Endodermal cell (in vitro differentiated cells): Measurements from ENCODE around the gene ADGRB3. TPM values are rescaled to one million over a fixed set of nuclear protein-coding genes. Genes with fewer than 3 reads are reported as not detected.

Experiments used
- DNase-seq: peaks from one replicate; pipeline ENCODE4 v3.0.0-alpha.2; 2017
- H3K27ac ChIP-seq: 2 replicates; pipeline ENCODE4 v1.5.1; 2013; ENCODE audit warnings: mild to moderate bottlenecking, low read depth, low read length, moderate library complexity
- H3K27me3 ChIP-seq: 2 replicates; pipeline ENCODE4 v1.6.1; 2013; ENCODE audit warnings: mild to moderate bottlenecking, low read length, moderate library complexity; ENCODE audit not compliant: insufficient read depth, control insufficient read depth, poor library complexity, severe bottlenecking
- H3K36me3 ChIP-seq: 2 replicates; pipeline ENCODE4 v1.7.0; 2013; ENCODE audit warnings: mild to moderate bottlenecking, low read length, moderate library complexity; ENCODE audit not compliant: control insufficient read depth, insufficient read depth
- H3K4me1 ChIP-seq: one replicate; pipeline ENCODE4 v1.7.0; 2013; ENCODE audit warnings: low read length; ENCODE audit not compliant: control insufficient read depth, insufficient read depth
- H3K4me3 ChIP-seq: 2 replicates; pipeline ENCODE4 v1.5.1; 2013; ENCODE audit warnings: mild to moderate bottlenecking, low read length, moderate library complexity
- H3K9ac ChIP-seq: 2 replicates; pipeline ENCODE4 v1.6.1; 2013; ENCODE audit warnings: mild to moderate bottlenecking, low read length, moderate library complexity; ENCODE audit not compliant: poor library complexity, severe bottlenecking; ENCODE audit errors: extremely low read depth
- H3K9me3 ChIP-seq: 2 replicates; pipeline ENCODE4 v1.6.1; 2013; ENCODE audit warnings: mild to moderate bottlenecking, low read length, moderate library complexity; ENCODE audit not compliant: control insufficient read depth
- H3K27ac Mint-ChIP-seq: 2 replicates; pipeline ENCODE4 v1.8.0; 2020; ENCODE audit warnings: mixed read lengths
- H3K27me3 Mint-ChIP-seq: 2 replicates; pipeline ENCODE4 v1.8.0; 2021; ENCODE audit warnings: mild to moderate bottlenecking, mixed read lengths; ENCODE audit not compliant: insufficient read depth
- H3K36me3 Mint-ChIP-seq: 2 replicates; pipeline ENCODE4 v1.8.0; 2020; ENCODE audit warnings: low read depth, mixed read lengths
- H3K4me1 Mint-ChIP-seq: 2 replicates; pipeline ENCODE4 v1.8.0; 2020; ENCODE audit warnings: mixed read lengths
- H3K4me3 Mint-ChIP-seq: 2 replicates; pipeline ENCODE4 v1.8.0; 2020; ENCODE audit warnings: mild to moderate bottlenecking, moderate library complexity, mixed read lengths
- H3K9me3 Mint-ChIP-seq: 2 replicates; pipeline ENCODE4 v1.8.0; 2020; ENCODE audit warnings: mild to moderate bottlenecking, mixed read lengths
- WGBS, 2 experiments: methylation state at CpG; one replicate each; pipeline versions ENCODE4 v1.1.5 to v1.1.7; 2013; ENCODE audit warnings: missing lambda C conversion rate in 2 of 2, mixed read lengths in 1 of 2; ENCODE audit not compliant: insufficient coverage in 1 of 2, insufficient read length in 1 of 2; 5-methylcytosine and 5-hydroxymethylcytosine counted together
- total RNA-seq, 2 donors: library from RNA; stranded (reverse); fragmentation: NEBNext Ultra II Directional in 1 of 2; extraction: Animal tissue kit (Norgen Biotek cat#: 25700) in 1 of 2; gene quantifications; 2 replicates in 1 of 2; 3 replicates in 1 of 2; pipeline ENCODE4 v1.2.1, GENCODE V29; 2021
- TF ChIP-seq, protein P1 (sequence below): fragments of 200-600 bp; sonication (generic); conservative IDR thresholded peaks from 2 replicates; pipeline ENCODE4 v1.5.0; 2021; ENCODE audit warnings: antibody characterized with exemption, mild to moderate bottlenecking

The ADGRB3 gene
- total RNA-seq, 2 donors from 2014 or later = 0.33 to 1.3 TPM

DNA sequence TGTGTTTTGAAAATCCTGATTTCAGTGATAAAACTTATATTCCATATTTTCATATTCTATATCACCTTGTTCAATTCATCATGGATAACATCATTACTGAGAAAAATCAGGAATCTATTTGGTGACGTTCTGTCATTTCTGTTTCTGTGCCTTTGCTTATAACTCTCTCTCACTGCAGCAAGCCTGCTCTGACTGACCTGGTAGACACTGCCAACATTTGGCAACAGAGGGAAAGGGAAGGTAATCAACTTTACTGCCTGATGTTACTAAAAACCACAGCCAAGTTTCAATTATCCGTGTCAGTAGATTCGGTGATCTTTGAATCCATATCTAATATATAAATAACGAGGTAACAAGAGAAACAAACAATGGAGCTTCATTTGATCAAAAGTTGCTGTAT lies 659.8 kb downstream of the ADGRB3 start:
- H3K27ac Mint-ChIP-seq = no peak overlapping the region
- DNase-seq = no peak
- Histone ChIP-seq H3K4me3 (no peak overlapping the region), H3K9ac (no peak overlapping the region), H3K27me3 (no peaks in the 10 kb centered on the region), H3K27ac (no peak overlapping the region), H3K36me3 (no peaks in the 10 kb centered on the region), H3K9me3 (no peaks in the 10 kb centered on the region), H3K4me1 (no peaks in the 10 kb centered on the region)
- H3K4me3 Mint-ChIP-seq = no peak overlapping the region
- no peaks in the 10 kb centered on the region for H3K9me3 Mint-ChIP-seq
- H3K27me3 Mint-ChIP-seq = no peaks in the 10 kb centered on the region
- TF ChIP-seq, protein P1, sequence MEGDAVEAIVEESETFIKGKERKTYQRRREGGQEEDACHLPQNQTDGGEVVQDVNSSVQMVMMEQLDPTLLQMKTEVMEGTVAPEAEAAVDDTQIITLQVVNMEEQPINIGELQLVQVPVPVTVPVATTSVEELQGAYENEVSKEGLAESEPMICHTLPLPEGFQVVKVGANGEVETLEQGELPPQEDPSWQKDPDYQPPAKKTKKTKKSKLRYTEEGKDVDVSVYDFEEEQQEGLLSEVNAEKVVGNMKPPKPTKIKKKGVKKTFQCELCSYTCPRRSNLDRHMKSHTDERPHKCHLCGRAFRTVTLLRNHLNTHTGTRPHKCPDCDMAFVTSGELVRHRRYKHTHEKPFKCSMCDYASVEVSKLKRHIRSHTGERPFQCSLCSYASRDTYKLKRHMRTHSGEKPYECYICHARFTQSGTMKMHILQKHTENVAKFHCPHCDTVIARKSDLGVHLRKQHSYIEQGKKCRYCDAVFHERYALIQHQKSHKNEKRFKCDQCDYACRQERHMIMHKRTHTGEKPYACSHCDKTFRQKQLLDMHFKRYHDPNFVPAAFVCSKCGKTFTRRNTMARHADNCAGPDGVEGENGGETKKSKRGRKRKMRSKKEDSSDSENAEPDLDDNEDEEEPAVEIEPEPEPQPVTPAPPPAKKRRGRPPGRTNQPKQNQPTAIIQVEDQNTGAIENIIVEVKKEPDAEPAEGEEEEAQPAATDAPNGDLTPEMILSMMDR = no peak
- H3K4me1 Mint-ChIP-seq = peaks cover 5% of the 10 kb centered on the region
- WGBS, 2 experiments = 87 to 100% methylated on average over 1 to 4 of the region's 4 CpGs
- H3K36me3 Mint-ChIP-seq = no peaks in the 10 kb centered on the region

DNA sequence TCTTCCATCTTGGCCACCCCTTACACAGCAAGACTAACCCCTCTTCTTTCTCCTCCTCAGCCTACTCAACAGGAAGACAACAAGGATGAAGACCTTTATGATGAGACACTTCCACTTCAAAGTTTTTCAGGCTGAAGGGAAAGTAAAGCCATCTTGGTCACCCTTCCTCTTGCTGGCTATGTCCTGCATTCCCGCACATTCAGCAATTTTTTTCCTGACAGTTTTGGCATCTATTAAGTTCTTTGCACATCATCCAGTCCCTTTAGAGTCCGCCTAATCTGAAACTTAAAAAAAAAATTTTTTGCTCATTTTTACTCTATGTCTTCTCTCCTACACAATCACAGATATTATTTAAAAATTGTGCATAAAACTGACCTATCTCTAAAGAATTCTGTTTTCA lies 668.3 kb downstream of the ADGRB3 start:
- no peak overlapping the region for H3K27ac ChIP-seq
- Mint-ChIP-seq H3K27me3 (no peaks in the 10 kb centered on the region), H3K4me3 (no peak overlapping the region), H3K36me3 (no peaks in the 10 kb centered on the region), H3K4me1 (peaks cover 5% of the 10 kb centered on the region), H3K9me3 (no peaks in the 10 kb centered on the region), H3K27ac (no peak overlapping the region)
- WGBS, 2 experiments = 88 to 100% methylated on average over 1 to 2 of the region's 2 CpGs
- H3K9ac ChIP-seq = no peak overlapping the region
- no peaks in the 10 kb centered on the region for H3K27me3 ChIP-seq
- H3K36me3 ChIP-seq = no peaks in the 10 kb centered on the region
- no peaks in the 10 kb centered on the region for H3K9me3 ChIP-seq
- H3K4me1 ChIP-seq = no peaks in the 10 kb centered on the region
- DNase-seq = no peak
- no peak overlapping the region for H3K4me3 ChIP-seq
- TF ChIP-seq, protein P1 = no peak

DNA sequence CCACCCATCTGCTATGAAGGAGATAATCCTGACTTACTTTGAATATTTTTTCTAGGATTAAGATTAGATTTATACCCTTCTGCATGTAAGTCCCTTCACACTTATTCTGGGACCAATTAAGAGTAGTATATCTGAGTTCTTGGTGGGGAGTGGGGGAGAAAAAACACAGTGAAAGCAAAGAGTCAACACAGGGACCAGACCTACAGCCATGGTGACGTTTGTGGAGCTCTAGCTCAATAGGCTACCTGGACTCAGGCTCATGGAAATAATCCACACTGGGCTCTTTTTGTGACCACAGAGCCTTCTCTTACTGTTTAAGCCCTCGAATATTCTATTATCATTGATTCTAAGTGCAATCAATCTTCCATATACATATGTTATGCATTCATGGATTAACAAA lies 670.4 kb downstream of the ADGRB3 start:
- Histone ChIP-seq H3K4me1 (no peaks in the 10 kb centered on the region), H3K9ac (no peak overlapping the region), H3K27ac (no peak overlapping the region), H3K36me3 (no peaks in the 10 kb centered on the region), H3K9me3 (no peaks in the 10 kb centered on the region), H3K27me3 (no peaks in the 10 kb centered on the region), H3K4me3 (no peak overlapping the region)
- TF ChIP-seq, protein P1 = no peak
- no peak for DNase-seq
- Mint-ChIP-seq H3K4me1 (no peaks in the 10 kb centered on the region), H3K27ac (no peak overlapping the region), H3K4me3 (no peak overlapping the region), H3K27me3 (no peaks in the 10 kb centered on the region), H3K36me3 (no peaks in the 10 kb centered on the region), H3K9me3 (no peaks in the 10 kb centered on the region)
- WGBS, 2 experiments = 84% methylated on average over 2 of the region's 2 CpGs; no CpG with 5 or more reads in 1 of the 2 experiments
